WTC11 (cell line): Measurements from ENCODE around the gene IQGAP2. TPM values are rescaled to one million over a fixed set of nuclear protein-coding genes. Genes with fewer than 3 reads are reported as not detected.

ENCODE experiments used
- ATAC-seq: fragments of 200-7000 bp; cut with Tn5 transposase; 2 replicates; pipeline ENCODE4 v1.10.0; 2021; ENCODE audit warnings: mild to moderate bottlenecking, moderate library complexity
- CTCF ChIA-PET: fragments of 300-600 bp; sonication (Branson Sonifier 250); formaldehyde crosslinking; loops from one replicate; lab custom pipeline; 2021; ENCODE audit warnings: antibody characterized with exemption; lab: Charles Lee
- POLR2A ChIA-PET: fragments of 350-600 bp; sonication (Branson Sonifier 250); formaldehyde crosslinking; loops from one replicate; lab custom pipeline; 2021; ENCODE audit warnings: antibody characterized with exemption; lab: Charles Lee
- DNase-seq: peaks from one replicate; pipeline ENCODE4 v3.0.0; 2021; ENCODE audit warnings: low spot score
- H3K27ac Mint-ChIP-seq: 2 replicates; pipeline ENCODE4 v1.8.0; 2021; ENCODE audit warnings: mixed read lengths
- H3K27me3 Mint-ChIP-seq: 2 replicates; pipeline ENCODE4 v1.8.0; 2021; ENCODE audit warnings: low read depth, mild to moderate bottlenecking, moderate library complexity, mixed read lengths
- H3K36me3 Mint-ChIP-seq: 2 replicates; pipeline ENCODE4 v1.8.0; 2021; ENCODE audit warnings: mixed read lengths
- H3K4me1 Mint-ChIP-seq: 2 replicates; pipeline ENCODE4 v1.8.0; 2022; ENCODE audit warnings: mixed read lengths
- H3K4me3 Mint-ChIP-seq: 2 replicates; pipeline ENCODE4 v1.8.0; 2021; ENCODE audit warnings: mild to moderate bottlenecking, moderate library complexity, mixed read lengths
- H3K9me3 Mint-ChIP-seq: 2 replicates; pipeline ENCODE4 v1.8.0; 2021; ENCODE audit warnings: mixed read lengths
- CBFB ChIP-seq: sonication (generic); formaldehyde crosslinking; IDR thresholded peaks from 2 replicates; pipeline ENCODE4 v1.8.1; 2022; ENCODE audit warnings: mild to moderate bottlenecking, low read depth, missing genetic modification reagents
- E2F5 ChIP-seq: sonication (generic); formaldehyde crosslinking; IDR thresholded peaks from 2 replicates; pipeline ENCODE4 v1.8.1; 2022; ENCODE audit warnings: mild to moderate bottlenecking, moderate library complexity, missing genetic modification reagents
- EMX1 ChIP-seq: fragments of 250-450 bp; sonication (Bioruptor Pico); IDR thresholded peaks from 2 replicates; pipeline ENCODE4 v1.8.0; 2021; ENCODE audit warnings: mild to moderate bottlenecking
- FOXP1 ChIP-seq: sonication (generic); formaldehyde crosslinking; IDR thresholded peaks from 2 replicates; pipeline ENCODE4 v1.8.0; 2022; ENCODE audit warnings: missing genetic modification reagents, mild to moderate bottlenecking, moderate library complexity, borderline replicate concordance
- GTF2I ChIP-seq: fragments of 250-450 bp; sonication (Bioruptor Pico); conservative IDR thresholded peaks from 2 replicates; pipeline ENCODE4 v1.4.0; 2021; ENCODE audit warnings: mild to moderate bottlenecking
- JAZF1 ChIP-seq: fragments of 250-450 bp; sonication (Bioruptor Pico); IDR thresholded peaks from 2 replicates; pipeline ENCODE4 v1.9.0; 2021; ENCODE audit warnings: moderate library complexity, mild to moderate bottlenecking, inconsistent platforms
- SMAD4 ChIP-seq: sonication (generic); formaldehyde crosslinking; IDR thresholded peaks from 2 replicates; pipeline ENCODE4 v1.8.0; 2022; ENCODE audit warnings: mild to moderate bottlenecking, missing genetic modification reagents
- ZBTB43 ChIP-seq: sonication (generic); formaldehyde crosslinking; IDR thresholded peaks from 2 replicates; pipeline ENCODE4 v1.8.1; 2023; ENCODE audit warnings: mild to moderate bottlenecking, missing genetic modification reagents
- ZMAT4 ChIP-seq: fragments of 250-450 bp; sonication (Bioruptor Pico); IDR thresholded peaks from 2 replicates; pipeline ENCODE4 v1.9.0; 2021; ENCODE audit warnings: mild to moderate bottlenecking
- ZNF416 ChIP-seq: fragments of 250-450 bp; sonication (Bioruptor Pico); IDR thresholded peaks from 2 replicates; pipeline ENCODE4 v1.9.0; 2021; ENCODE audit warnings: mild to moderate bottlenecking, inconsistent platforms
- total RNA-seq: library from RNA; stranded (reverse); gene quantifications from 3 replicates; pipeline ENCODE4 v1.2.3, GENCODE V29; 2021
- TF ChIP-seq, protein P1 (sequence below): sonication (generic); formaldehyde crosslinking; IDR thresholded peaks from 2 replicates; pipeline ENCODE4 v1.8.0; 2023; ENCODE audit warnings: missing genetic modification reagents, mild to moderate bottlenecking, borderline replicate concordance
- TF ChIP-seq, protein P2 (sequence below): sonication (generic); formaldehyde crosslinking; IDR thresholded peaks from 2 replicates; pipeline ENCODE4 v1.8.0; 2023; ENCODE audit warnings: missing genetic modification reagents
- TF ChIP-seq, protein P3 (sequence below): sonication (generic); formaldehyde crosslinking; IDR thresholded peaks from 2 replicates; pipeline ENCODE4 v1.8.1; 2023; ENCODE audit warnings: mild to moderate bottlenecking, missing genetic modification reagents, moderate library complexity
- TF ChIP-seq, protein P4 (sequence below): sonication (generic); formaldehyde crosslinking; IDR thresholded peaks from 2 replicates; pipeline ENCODE4 v1.8.1; 2023; ENCODE audit warnings: mild to moderate bottlenecking, moderate library complexity, missing genetic modification reagents

The IQGAP2 gene
- total RNA-seq, 1 experiment from 2014 or later, result 70.6 TPM

- TF ChIP-seq, protein P1, sequence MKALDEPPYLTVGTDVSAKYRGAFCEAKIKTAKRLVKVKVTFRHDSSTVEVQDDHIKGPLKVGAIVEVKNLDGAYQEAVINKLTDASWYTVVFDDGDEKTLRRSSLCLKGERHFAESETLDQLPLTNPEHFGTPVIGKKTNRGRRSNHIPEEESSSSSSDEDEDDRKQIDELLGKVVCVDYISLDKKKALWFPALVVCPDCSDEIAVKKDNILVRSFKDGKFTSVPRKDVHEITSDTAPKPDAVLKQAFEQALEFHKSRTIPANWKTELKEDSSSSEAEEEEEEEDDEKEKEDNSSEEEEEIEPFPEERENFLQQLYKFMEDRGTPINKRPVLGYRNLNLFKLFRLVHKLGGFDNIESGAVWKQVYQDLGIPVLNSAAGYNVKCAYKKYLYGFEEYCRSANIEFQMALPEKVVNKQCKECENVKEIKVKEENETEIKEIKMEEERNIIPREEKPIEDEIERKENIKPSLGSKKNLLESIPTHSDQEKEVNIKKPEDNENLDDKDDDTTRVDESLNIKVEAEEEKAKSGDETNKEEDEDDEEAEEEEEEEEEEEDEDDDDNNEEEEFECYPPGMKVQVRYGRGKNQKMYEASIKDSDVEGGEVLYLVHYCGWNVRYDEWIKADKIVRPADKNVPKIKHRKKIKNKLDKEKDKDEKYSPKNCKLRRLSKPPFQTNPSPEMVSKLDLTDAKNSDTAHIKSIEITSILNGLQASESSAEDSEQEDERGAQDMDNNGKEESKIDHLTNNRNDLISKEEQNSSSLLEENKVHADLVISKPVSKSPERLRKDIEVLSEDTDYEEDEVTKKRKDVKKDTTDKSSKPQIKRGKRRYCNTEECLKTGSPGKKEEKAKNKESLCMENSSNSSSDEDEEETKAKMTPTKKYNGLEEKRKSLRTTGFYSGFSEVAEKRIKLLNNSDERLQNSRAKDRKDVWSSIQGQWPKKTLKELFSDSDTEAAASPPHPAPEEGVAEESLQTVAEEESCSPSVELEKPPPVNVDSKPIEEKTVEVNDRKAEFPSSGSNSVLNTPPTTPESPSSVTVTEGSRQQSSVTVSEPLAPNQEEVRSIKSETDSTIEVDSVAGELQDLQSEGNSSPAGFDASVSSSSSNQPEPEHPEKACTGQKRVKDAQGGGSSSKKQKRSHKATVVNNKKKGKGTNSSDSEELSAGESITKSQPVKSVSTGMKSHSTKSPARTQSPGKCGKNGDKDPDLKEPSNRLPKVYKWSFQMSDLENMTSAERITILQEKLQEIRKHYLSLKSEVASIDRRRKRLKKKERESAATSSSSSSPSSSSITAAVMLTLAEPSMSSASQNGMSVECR (CRISPR knock-in tag), result no peak
- no peak for TF ChIP-seq ZMAT4 (CRISPR knock-in tag)
- TF ChIP-seq E2F5 (CRISPR knock-in tag), result no peak
- no peak for TF ChIP-seq FOXP1
- no peak for TF ChIP-seq GTF2I (CRISPR knock-in tag)
- TF ChIP-seq, protein P2, sequence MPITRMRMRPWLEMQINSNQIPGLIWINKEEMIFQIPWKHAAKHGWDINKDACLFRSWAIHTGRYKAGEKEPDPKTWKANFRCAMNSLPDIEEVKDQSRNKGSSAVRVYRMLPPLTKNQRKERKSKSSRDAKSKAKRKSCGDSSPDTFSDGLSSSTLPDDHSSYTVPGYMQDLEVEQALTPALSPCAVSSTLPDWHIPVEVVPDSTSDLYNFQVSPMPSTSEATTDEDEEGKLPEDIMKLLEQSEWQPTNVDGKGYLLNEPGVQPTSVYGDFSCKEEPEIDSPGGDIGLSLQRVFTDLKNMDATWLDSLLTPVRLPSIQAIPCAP (CRISPR knock-in tag), result no peak
- TF ChIP-seq SMAD4 (CRISPR knock-in tag), result no peak
- no peak for TF ChIP-seq CBFB (CRISPR knock-in tag)
- TF ChIP-seq EMX1, result no peak
- no peak for TF ChIP-seq ZNF416
- TF ChIP-seq, all 79 proteins: peak for 0
These were observed 259.4 kb downstream of the IQGAP2 start (continued) for GRCh38 chr5:76662521-76662920.

DNA sequence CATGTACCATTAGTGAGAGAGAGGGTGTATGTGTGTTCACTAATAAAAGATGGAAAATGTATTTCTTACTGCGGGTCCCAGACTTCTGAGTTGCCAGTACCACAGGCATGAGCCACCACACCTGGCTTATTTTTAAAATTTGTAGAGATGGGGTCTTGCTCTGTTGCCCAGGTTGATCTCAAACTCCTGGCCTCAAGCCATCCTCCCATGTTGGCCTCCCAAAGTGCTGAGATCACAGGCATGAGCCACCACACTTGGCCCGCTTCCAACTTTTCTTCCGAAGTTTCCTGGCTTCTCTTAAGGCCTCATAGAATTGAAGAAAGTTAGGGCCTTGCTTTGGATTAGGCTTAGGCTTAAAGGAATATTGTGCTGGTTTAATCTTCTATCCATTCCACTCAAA is 260.5 kb downstream of the IQGAP2 start:
- no peak for DNase-seq

More for the DNA sequence above, 260.5 kb downstream of the IQGAP2 start:
- Mint-ChIP-seq H3K4me3 (no peak overlapping the region), H3K36me3 (peaks cover 17% of the 10 kb centered on the region), H3K9me3 (no peaks in the 10 kb centered on the region), H3K27ac (no peak overlapping the region), H3K27me3 (no peaks in the 10 kb centered on the region), H3K4me1 (peaks cover 2% of the 10 kb centered on the region; the same call in 1 of the 2 replicates)
- TF ChIP-seq ZBTB43 (CRISPR knock-in tag), result no peak
- TF ChIP-seq, protein P3, sequence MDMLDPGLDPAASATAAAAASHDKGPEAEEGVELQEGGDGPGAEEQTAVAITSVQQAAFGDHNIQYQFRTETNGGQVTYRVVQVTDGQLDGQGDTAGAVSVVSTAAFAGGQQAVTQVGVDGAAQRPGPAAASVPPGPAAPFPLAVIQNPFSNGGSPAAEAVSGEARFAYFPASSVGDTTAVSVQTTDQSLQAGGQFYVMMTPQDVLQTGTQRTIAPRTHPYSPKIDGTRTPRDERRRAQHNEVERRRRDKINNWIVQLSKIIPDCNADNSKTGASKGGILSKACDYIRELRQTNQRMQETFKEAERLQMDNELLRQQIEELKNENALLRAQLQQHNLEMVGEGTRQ, result no peak
- no peak for TF ChIP-seq JAZF1 (CRISPR knock-in tag)
- TF ChIP-seq, protein P4, sequence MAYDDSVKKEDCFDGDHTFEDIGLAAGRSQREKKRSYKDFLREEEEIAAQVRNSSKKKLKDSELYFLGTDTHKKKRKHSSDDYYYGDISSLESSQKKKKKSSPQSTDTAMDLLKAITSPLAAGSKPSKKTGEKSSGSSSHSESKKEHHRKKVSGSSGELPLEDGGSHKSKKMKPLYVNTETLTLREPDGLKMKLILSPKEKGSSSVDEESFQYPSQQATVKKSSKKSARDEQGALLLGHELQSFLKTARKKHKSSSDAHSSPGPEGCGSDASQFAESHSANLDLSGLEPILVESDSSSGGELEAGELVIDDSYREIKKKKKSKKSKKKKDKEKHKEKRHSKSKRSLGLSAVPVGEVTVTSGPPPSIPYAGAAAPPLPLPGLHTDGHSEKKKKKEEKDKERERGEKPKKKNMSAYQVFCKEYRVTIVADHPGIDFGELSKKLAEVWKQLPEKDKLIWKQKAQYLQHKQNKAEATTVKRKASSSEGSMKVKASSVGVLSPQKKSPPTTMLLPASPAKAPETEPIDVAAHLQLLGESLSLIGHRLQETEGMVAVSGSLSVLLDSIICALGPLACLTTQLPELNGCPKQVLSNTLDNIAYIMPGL (CRISPR knock-in tag), result no peak
- CTCF ChIA-PET, result no interaction called here
- POLR2A ChIA-PET, result no interaction called here
- ATAC-seq, result no peak
